ENCODE data around the gene EFL1. TPM values are rescaled to one million over a fixed set of nuclear protein-coding genes. Genes with fewer than 3 reads are reported as not detected.

The EFL1 gene
- total RNA-seq, 1 donor from 2014 or later = 19.3 TPM

DNA sequence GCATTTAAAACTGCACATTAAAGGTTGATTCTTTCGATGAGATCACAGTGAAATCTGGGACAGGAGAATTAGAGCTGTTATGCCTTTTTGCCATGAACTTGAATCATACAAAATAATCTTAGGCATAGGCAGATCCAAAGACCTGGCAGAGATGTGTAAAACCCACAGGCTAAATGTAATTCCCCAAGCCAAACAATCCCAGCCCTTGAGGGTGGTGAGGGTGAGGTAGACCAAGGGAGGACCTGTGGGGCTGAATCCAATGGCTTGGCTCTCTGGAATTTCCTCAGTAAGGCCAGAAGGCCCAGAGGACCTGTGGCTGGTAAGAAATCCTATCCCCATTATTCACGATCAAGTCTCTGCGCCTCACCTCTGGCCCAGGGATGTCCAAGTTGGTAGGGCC, 136.2 kb downstream of the EFL1 start:
- no peaks in the 10 kb centered on the region for H3K9me3 Mint-ChIP-seq (ENCODE audit: unreplicated experiment)
- H3K4me3 Mint-ChIP-seq (ENCODE audit: unreplicated experiment) = no peak overlapping the region
- no peaks in the 10 kb centered on the region for H3K27me3 Mint-ChIP-seq (ENCODE audit: unreplicated experiment)
- H3K27ac Mint-ChIP-seq (ENCODE audit: unreplicated experiment) = no peak overlapping the region
- peaks cover 2% of the 10 kb centered on the region for H3K4me1 Mint-ChIP-seq (ENCODE audit: unreplicated experiment)
- no peak for DNase-seq (ENCODE audit: low spot score)
- TF ChIP-seq, protein P1, sequence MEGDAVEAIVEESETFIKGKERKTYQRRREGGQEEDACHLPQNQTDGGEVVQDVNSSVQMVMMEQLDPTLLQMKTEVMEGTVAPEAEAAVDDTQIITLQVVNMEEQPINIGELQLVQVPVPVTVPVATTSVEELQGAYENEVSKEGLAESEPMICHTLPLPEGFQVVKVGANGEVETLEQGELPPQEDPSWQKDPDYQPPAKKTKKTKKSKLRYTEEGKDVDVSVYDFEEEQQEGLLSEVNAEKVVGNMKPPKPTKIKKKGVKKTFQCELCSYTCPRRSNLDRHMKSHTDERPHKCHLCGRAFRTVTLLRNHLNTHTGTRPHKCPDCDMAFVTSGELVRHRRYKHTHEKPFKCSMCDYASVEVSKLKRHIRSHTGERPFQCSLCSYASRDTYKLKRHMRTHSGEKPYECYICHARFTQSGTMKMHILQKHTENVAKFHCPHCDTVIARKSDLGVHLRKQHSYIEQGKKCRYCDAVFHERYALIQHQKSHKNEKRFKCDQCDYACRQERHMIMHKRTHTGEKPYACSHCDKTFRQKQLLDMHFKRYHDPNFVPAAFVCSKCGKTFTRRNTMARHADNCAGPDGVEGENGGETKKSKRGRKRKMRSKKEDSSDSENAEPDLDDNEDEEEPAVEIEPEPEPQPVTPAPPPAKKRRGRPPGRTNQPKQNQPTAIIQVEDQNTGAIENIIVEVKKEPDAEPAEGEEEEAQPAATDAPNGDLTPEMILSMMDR (IDR thresholded peaks at IDR 0.05; ENCODE audit: unreplicated experiment) = no peak
- H3K36me3 Mint-ChIP-seq (ENCODE audit: low read depth, unreplicated experiment) = peaks cover 4% of the 10 kb centered on the region

DNA sequence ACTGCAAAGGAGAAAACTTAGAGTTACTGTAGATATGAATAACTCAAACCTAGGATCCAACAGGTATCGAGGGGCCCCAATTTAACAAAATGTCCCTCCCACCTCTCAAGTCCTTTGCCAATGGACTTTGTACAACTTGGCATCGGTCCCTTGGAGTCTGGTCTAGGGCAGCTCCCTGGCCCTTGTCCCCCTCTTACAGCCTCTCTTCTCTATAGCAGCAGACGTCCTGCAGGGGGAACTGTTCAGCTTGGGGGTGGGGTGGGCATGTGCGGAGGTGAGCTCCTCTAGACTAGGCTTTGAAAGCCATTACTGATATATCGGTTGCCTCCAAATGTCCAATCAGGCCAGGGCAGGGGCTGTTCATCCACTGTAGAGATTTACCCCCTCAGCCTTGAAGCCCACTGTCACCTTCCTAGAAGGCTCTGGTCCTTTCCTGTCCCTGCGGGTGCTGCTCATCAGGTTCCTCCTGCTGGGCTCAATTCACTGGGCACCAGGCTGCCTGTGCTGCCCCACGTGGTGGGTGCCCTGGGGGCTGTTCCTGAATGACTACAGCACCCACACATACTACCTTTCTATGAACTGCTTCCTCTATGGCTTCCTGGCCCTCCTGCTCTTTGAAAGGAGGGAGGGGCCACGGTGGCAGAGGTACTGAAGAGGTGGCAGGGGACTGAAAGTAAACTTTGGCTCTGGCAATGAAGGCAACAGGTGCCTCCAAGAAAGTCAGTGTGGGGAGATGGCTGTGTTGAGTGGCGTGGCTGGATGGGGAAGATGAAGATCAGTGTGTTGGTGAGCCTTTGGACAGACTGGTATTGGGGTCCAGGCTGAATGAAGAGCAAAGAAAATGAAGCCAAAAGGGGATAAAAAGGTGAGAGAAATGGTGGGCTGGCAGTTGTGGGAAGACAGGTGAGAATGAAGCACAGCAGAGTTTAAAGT, 137.9 kb downstream of the EFL1 start:
- DNase-seq (ENCODE audit: low spot score) = no peak
- no peaks in the 10 kb centered on the region for H3K9me3 Mint-ChIP-seq (ENCODE audit: unreplicated experiment)
- peaks cover 4% of the 10 kb centered on the region for H3K36me3 Mint-ChIP-seq (ENCODE audit: low read depth, unreplicated experiment)
- H3K27ac Mint-ChIP-seq (ENCODE audit: unreplicated experiment) = no peak overlapping the region
- TF ChIP-seq, protein P1 (IDR thresholded peaks at IDR 0.05; ENCODE audit: unreplicated experiment) = no peak
- H3K4me1 Mint-ChIP-seq (ENCODE audit: unreplicated experiment) = peaks cover 2% of the 10 kb centered on the region
- no peaks in the 10 kb centered on the region for H3K27me3 Mint-ChIP-seq (ENCODE audit: unreplicated experiment)
- no peak overlapping the region for H3K4me3 Mint-ChIP-seq (ENCODE audit: unreplicated experiment)

DNA sequence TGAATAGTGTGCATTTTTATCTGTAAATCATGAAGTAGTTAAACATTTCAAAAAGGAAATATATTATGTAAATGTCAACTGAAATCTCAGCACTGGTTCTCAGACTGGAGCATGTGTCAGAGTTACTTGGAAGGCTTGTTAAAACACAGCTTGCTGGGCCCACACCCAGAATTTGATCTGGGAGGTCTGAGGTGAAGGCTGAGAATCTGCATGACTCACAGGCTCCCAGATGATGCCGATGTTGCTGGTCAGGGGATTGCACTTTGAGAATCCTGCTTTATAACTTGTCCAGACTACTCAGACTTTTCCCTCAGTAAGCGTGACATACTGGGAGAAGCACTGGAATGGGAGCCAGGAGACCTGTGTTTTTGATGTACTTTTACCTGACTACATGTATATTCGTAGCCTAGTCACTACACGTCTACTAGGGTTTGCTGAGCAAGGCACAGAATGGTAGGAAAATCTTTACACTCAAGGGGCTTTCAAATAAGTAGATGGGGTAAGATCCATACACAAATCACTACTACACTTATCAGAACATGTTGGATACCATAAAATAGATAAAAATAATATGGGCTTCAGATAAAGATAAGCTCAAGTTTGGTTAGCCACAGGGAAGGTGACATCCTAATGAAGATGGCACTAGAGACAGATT, 139.7 kb downstream of the EFL1 start:
- H3K9me3 Mint-ChIP-seq (ENCODE audit: unreplicated experiment) = no peaks in the 10 kb centered on the region
- H3K4me3 Mint-ChIP-seq (ENCODE audit: unreplicated experiment) = no peak overlapping the region
- H3K4me1 Mint-ChIP-seq (ENCODE audit: unreplicated experiment) = no peaks in the 10 kb centered on the region
- no peak for DNase-seq (ENCODE audit: low spot score)
- TF ChIP-seq, protein P1 (IDR thresholded peaks at IDR 0.05; ENCODE audit: unreplicated experiment) = no peak
- H3K27ac Mint-ChIP-seq (ENCODE audit: unreplicated experiment) = no peak overlapping the region
- no peaks in the 10 kb centered on the region for H3K27me3 Mint-ChIP-seq (ENCODE audit: unreplicated experiment)
- peaks cover 4% of the 10 kb centered on the region for H3K36me3 Mint-ChIP-seq (ENCODE audit: low read depth, unreplicated experiment)

DNA sequence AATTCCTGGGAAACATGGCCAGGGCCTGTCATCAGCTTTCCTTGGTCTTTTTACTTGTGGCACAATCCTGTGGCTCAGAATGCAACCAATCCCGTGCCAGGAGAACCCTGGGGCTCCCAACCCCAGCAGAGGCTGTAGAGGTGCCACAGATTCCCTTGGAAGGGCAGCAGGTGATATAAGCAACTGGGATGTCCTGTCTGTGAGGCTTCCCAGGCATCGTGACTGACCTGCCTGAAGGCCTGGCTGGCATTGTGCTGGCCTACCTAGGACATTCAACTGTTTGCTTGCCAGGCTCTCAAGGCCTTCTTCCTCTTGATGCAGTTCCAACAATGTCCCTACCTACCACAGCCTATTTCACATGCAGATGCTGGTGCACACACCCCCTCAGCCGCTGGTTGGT, 144.5 kb downstream of the EFL1 start:
- Mint-ChIP-seq H3K9me3 (ENCODE audit: unreplicated experiment) (no peaks in the 10 kb centered on the region), H3K4me3 (ENCODE audit: unreplicated experiment) (no peak overlapping the region), H3K27ac (ENCODE audit: unreplicated experiment) (no peak overlapping the region), H3K4me1 (ENCODE audit: unreplicated experiment) (peaks cover 15% of the 10 kb centered on the region), H3K27me3 (ENCODE audit: unreplicated experiment) (peaks cover 3% of the 10 kb centered on the region), H3K36me3 (ENCODE audit: low read depth, unreplicated experiment) (no peaks in the 10 kb centered on the region)
- no peak for DNase-seq (ENCODE audit: low spot score)
- TF ChIP-seq, protein P1 (IDR thresholded peaks at IDR 0.05; ENCODE audit: unreplicated experiment) = no peak

DNA sequence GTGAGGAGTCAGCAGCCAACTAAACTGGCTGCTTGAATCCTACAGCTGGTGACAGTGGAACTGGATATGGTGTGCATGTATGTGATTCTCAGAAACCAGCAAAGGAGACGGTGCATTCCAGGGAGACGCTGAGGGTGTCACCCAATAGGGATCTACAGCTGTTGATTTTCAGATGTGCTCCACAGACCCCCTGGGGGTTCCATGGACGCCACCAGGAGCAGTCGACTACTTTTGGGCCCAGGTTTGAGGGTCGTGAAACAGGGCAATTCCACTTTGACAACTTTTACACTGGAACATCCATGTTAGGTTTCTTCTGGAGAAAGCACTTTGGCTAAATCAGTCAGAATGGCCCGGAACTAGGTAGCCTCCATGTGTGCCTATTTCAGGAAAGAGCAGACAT, 145.2 kb downstream of the EFL1 start:
- no peak for DNase-seq (ENCODE audit: low spot score)
- TF ChIP-seq, protein P1 (IDR thresholded peaks at IDR 0.05; ENCODE audit: unreplicated experiment) = no peak
- Mint-ChIP-seq H3K27me3 (ENCODE audit: unreplicated experiment) (peaks cover 3% of the 10 kb centered on the region), H3K9me3 (ENCODE audit: unreplicated experiment) (no peaks in the 10 kb centered on the region), H3K4me3 (ENCODE audit: unreplicated experiment) (no peak overlapping the region), H3K27ac (ENCODE audit: unreplicated experiment) (no peak overlapping the region), H3K4me1 (ENCODE audit: unreplicated experiment) (peaks cover 20% of the 10 kb centered on the region), H3K36me3 (ENCODE audit: low read depth, unreplicated experiment) (no peaks in the 10 kb centered on the region)

All from endothelial cell (in vitro differentiated cells).